Measurements from ENCODE around the gene PTCHD1. TPM values are rescaled to one million over a fixed set of nuclear protein-coding genes. Genes with fewer than 3 reads are reported as not detected.

PTCHD1 gene
- total and polyA plus RNA-seq, 12 donors, result under 0.01 to 0.28 (median 0.03) TPM; not detected in 2

DNA sequence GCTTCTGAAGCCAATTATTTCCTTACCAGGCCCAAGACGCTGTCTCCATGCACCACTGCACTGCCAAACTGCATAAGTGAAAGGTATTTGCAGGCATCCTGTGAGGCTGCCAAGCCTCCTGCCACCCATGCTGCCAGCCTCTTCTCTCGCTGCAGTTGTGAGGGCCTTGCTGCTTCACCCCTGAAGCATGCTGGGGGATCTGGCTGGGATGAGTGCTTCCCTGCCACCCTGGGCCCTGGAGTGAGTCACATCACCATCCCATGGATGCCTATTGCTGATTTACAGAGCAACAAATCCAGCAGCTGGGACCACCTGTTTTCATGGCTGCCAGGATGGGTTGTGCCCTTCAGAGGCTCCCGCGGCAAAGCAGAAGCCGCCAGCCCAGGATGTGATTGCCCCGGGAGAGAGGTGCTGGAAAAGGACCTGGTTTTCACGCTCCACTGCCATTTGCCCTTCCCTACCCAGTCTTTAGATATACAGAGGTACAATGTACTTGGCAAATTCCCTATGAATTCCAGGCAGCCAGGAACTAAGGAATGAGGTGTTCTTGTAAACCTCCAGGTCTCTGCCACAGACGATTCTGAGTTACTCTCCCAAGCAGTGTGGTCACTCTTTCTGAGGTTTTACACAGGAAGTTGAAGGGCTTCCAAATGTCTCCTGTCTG is 41.5 kb upstream of the PTCHD1 start:
- H3K9me3 ChIP-seq, result no peaks in the 10 kb centered on the region
- H3K4me1 ChIP-seq, result no peaks in the 10 kb centered on the region
- H3K4me3 ChIP-seq, result no peak overlapping the region
- TF ChIP-seq, protein P1, sequence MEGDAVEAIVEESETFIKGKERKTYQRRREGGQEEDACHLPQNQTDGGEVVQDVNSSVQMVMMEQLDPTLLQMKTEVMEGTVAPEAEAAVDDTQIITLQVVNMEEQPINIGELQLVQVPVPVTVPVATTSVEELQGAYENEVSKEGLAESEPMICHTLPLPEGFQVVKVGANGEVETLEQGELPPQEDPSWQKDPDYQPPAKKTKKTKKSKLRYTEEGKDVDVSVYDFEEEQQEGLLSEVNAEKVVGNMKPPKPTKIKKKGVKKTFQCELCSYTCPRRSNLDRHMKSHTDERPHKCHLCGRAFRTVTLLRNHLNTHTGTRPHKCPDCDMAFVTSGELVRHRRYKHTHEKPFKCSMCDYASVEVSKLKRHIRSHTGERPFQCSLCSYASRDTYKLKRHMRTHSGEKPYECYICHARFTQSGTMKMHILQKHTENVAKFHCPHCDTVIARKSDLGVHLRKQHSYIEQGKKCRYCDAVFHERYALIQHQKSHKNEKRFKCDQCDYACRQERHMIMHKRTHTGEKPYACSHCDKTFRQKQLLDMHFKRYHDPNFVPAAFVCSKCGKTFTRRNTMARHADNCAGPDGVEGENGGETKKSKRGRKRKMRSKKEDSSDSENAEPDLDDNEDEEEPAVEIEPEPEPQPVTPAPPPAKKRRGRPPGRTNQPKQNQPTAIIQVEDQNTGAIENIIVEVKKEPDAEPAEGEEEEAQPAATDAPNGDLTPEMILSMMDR (IDR thresholded peaks at IDR 0.05), result no peak
- H3K27me3 ChIP-seq, result no peaks in the 10 kb centered on the region
- H3K27ac ChIP-seq, result no peak overlapping the region
- no peak for ATAC-seq
- H3K36me3 ChIP-seq, result no peaks in the 10 kb centered on the region
- 69 to 70% methylated on average over 8 of the region's 8 CpGs for WGBS, 2 donors
- intact Hi-C loops (cut with DNase I), result no loop called here
- DNase-seq, result no peak

DNA sequence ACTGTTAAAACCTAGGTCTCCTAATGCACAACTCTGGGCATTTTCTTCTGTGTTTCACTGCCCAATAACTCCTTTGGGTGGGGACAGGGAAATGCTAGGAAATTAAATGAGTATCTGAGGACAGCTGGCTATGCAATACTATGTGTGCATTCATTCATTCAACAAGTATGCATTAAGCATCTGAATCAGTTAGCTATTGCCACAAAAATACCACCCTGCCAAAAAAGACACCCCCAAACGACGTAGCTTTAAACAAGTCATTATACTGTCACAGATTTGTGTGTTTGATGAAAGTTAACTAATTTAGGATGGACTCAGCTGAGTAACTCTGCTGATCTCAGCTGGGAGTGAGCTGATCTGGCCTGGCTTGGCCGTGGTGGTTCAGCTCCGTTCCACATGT is 29.8 kb upstream of the PTCHD1 start:
- no peak for DNase-seq
- 85 to 95% methylated on average over 4 of the region's 4 CpGs for WGBS, 2 donors

GRCh38 chrX:23311731-23312130 is 22.9 kb upstream of the PTCHD1 start:
- TF ChIP-seq, protein P1 (IDR thresholded peaks at IDR 0.05), result no peak
- Histone ChIP-seq H3K4me1 (no peaks in the 10 kb centered on the region), H3K27ac (no peak overlapping the region), H3K36me3 (no peaks in the 10 kb centered on the region), H3K4me3 (no peak overlapping the region), H3K9me3 (no peaks in the 10 kb centered on the region), H3K27me3 (peaks cover 0 to under 1% (median 0%) of the 10 kb centered on the region in 7 donors)
- intact Hi-C loops (cut with DNase I), result loop anchor here in 1 of 10 donors (10.0 kb wide), 1 partner anchor 297 kb away; no protein-coding TSS in a partner anchor
- DNase-seq, result no peak
- 94 to 96% methylated on average over 8 of the region's 8 CpGs for WGBS, 2 donors
- no peak for ATAC-seq

More for the DNA sequence above, 29.8 kb upstream of the PTCHD1 start:
- Histone ChIP-seq H3K27me3 (peaks cover 0 to 21% (median 0%) of the 10 kb centered on the region in 7 donors), H3K4me1 (no peaks in the 10 kb centered on the region), H3K36me3 (no peaks in the 10 kb centered on the region), H3K27ac (no peak overlapping the region), H3K4me3 (no peak overlapping the region), H3K9me3 (no peaks in the 10 kb centered on the region)
- no peak for ATAC-seq
- intact Hi-C loops (cut with DNase I), result no loop called here
- TF ChIP-seq, protein P1 (IDR thresholded peaks at IDR 0.05), result no peak

DNA sequence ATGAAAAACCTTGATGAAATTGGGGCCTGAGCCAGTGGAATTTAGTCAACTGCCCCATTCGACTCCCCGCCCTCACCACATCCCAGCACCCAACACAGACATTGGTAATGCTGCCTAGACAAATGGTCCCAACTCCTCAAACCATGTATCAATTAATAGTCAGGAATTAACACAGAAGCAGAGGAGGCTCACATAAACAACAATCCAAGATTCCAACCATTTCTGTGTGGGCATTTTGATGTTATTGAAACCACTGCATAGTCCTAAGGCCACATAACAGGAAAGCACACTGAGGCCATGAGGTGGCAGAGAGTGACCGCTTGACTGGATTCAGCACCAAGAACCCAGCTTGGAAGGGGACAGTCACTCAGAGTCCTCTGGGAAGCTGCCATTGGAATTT is 22.5 kb upstream of the PTCHD1 start:
- no peak for ATAC-seq
- H3K4me1 ChIP-seq, result no peaks in the 10 kb centered on the region
- intact Hi-C loops (cut with DNase I), result loop anchor here in 1 of 10 donors (10.0 kb wide), 1 partner anchor 297 kb away; no protein-coding TSS in a partner anchor
- TF ChIP-seq, protein P1 (IDR thresholded peaks at IDR 0.05), result no peak
- no peak overlapping the region for H3K4me3 ChIP-seq
- H3K27ac ChIP-seq, result no peak overlapping the region
- DNase-seq, result no peak
- no peaks in the 10 kb centered on the region for H3K36me3 ChIP-seq
- H3K9me3 ChIP-seq, result no peaks in the 10 kb centered on the region
- WGBS, 2 donors, result 92 to 97% methylated on average over 3 of the region's 3 CpGs
- H3K27me3 ChIP-seq, result no peaks in the 10 kb centered on the region

Measured in heart right ventricle (tissue), 16 donors.